Measurements from ENCODE around the gene NXPH3.

NXPH3 gene

GRCh38 chr17:49631496-49631895, 55.8 kb downstream of the NXPH3 start:
- no peak for TF ChIP-seq CTCF (IDR thresholded peaks at IDR 0.05; ENCODE audit: low read depth, low read length, missing control alignments)
- DNase-seq = no peak
- Histone ChIP-seq H3K27ac (no peak overlapping the region), H3K4me3 (ENCODE audit: low read depth, low read length) (no peak overlapping the region), H3K27me3 (replicated peaks) (no peaks in the 10 kb centered on the region), H3K36me3 (replicated peaks) (no peaks in the 10 kb centered on the region)
- in situ Hi-C loops (cut with HindIII; ENCODE audit: low pct_ligation_motif_present, low sequenced_read_pairs) = no loop called here
